CD14-positive monocyte (primary cell): ENCODE data around the gene ADAM22. TPM values are rescaled to one million over a fixed set of nuclear protein-coding genes. Genes with fewer than 3 reads are reported as not detected.

ENCODE experiments used
- DNase-seq, 3 donors: peaks; one replicate each; pipeline ENCODE4 v3.0.0-alpha.2; 2011 to 2022
- H2AFZ ChIP-seq: 2 replicates; pipeline ENCODE4 v1.6.0; 2012; ENCODE audit warnings: mild to moderate bottlenecking, low read depth, low read length, inconsistent platforms; ENCODE audit not compliant: insufficient read depth, poor library complexity, severe bottlenecking
- H3K27ac ChIP-seq, 2 donors: 1 replicate in 1 of 2; 2 replicates in 1 of 2; pipeline ENCODE4 v1.5.1; 2012 to 2013; ENCODE audit warnings: low read length in 2 of 2, control low read depth in 1 of 2, inconsistent platforms in 1 of 2, low read depth in 1 of 2, mild to moderate bottlenecking in 1 of 2
- H3K27me3 ChIP-seq, 2 donors: one replicate each; pipeline versions ENCODE4 v1.6.0 to v1.6.1; 2011 to 2013; ENCODE audit warnings: low read length in 2 of 2; ENCODE audit not compliant: control insufficient read depth in 2 of 2, insufficient read depth in 2 of 2
- H3K36me3 ChIP-seq, 2 donors: replicated peaks in 1 of 2; 1 replicate in 1 of 2; 2 replicates in 1 of 2; pipeline versions ENCODE4 v1.5.1 to v1.6.1; 2012 to 2013; ENCODE audit warnings: low read length in 2 of 2, control low read depth in 1 of 2, inconsistent platforms in 1 of 2, mild to moderate bottlenecking in 1 of 2; ENCODE audit not compliant: insufficient read depth in 2 of 2, control insufficient read depth in 1 of 2
- H3K4me1 ChIP-seq, 2 donors: 1 replicate in 1 of 2; 2 replicates in 1 of 2; pipeline versions ENCODE4 v1.5.1 to v1.6.1; 2012 to 2013; ENCODE audit warnings: low read length in 2 of 2, control low read depth in 1 of 2, inconsistent platforms in 1 of 2, mild to moderate bottlenecking in 1 of 2, moderate library complexity in 1 of 2; ENCODE audit not compliant: insufficient read depth in 2 of 2, control insufficient read depth in 1 of 2
- H3K4me2 ChIP-seq: replicated peaks from 2 replicates; pipeline ENCODE3; 2012; ENCODE audit warnings: low read length, moderate library complexity, mild to moderate bottlenecking; ENCODE audit not compliant: poor library complexity, severe bottlenecking; ENCODE audit errors: extremely low read depth
- H3K4me3 ChIP-seq, 3 experiments: fragments of 200-600 bp in 1 of 3; sonication (generic) in 1 of 3; replicated peaks in 1 of 3; 1 replicate in 2 of 3; 2 replicates in 1 of 3; pipeline ENCODE4 v1.5.1; 2011 to 2013; ENCODE audit warnings: low read length in 3 of 3, mild to moderate bottlenecking in 3 of 3, control low read depth in 2 of 3, low read depth in 2 of 3, inconsistent platforms in 1 of 3, moderate library complexity in 1 of 3
- H3K79me2 ChIP-seq: 2 replicates; pipeline ENCODE4 v1.6.0; 2012; ENCODE audit warnings: mild to moderate bottlenecking, control low read depth, inconsistent platforms, low read length, moderate library complexity; ENCODE audit not compliant: insufficient read depth
- H3K9ac ChIP-seq: 2 replicates; pipeline ENCODE4 v1.6.0; 2017; ENCODE audit warnings: low read length, mild to moderate bottlenecking; ENCODE audit not compliant: insufficient read depth, poor library complexity, severe bottlenecking
- H3K9me3 ChIP-seq, 2 donors: replicated peaks in 1 of 2; 1 replicate in 1 of 2; 2 replicates in 1 of 2; pipeline versions ENCODE4 v1.5.1 to v1.6.1; 2012 to 2013; ENCODE audit warnings: low read length in 2 of 2, control low read depth in 1 of 2; ENCODE audit not compliant: control insufficient read depth in 1 of 2, insufficient read depth in 1 of 2
- H4K20me1 ChIP-seq: 2 replicates; pipeline ENCODE4 v1.6.0; 2012; ENCODE audit warnings: mild to moderate bottlenecking, low read length, control low read depth, moderate library complexity; ENCODE audit not compliant: insufficient read depth
- H3K27ac Mint-ChIP-seq, 7 donors: one replicate each; pipeline ENCODE4 v1.8.0; 2020; ENCODE audit warnings: mild to moderate bottlenecking in 7 of 7, mixed read lengths in 7 of 7, moderate library complexity in 6 of 7, inconsistent platforms in 2 of 7
- H3K27me3 Mint-ChIP-seq, 3 donors: one replicate each; pipeline ENCODE4 v1.8.0; 2021 to 2022; ENCODE audit warnings: low read depth in 3 of 3, mild to moderate bottlenecking in 3 of 3, mixed read lengths in 3 of 3, moderate library complexity in 3 of 3, inconsistent platforms in 1 of 3
- H3K36me3 Mint-ChIP-seq, 2 donors: one replicate each; pipeline ENCODE4 v1.8.0; 2020; ENCODE audit warnings: mixed read lengths in 2 of 2, inconsistent platforms in 1 of 2, mild to moderate bottlenecking in 1 of 2
- H3K4me1 Mint-ChIP-seq: one replicate; pipeline ENCODE4 v1.8.0; 2020; ENCODE audit warnings: mild to moderate bottlenecking, mixed read lengths
- H3K4me3 Mint-ChIP-seq, 2 donors: one replicate each; pipeline ENCODE4 v1.8.0; 2020; ENCODE audit warnings: mild to moderate bottlenecking in 2 of 2, mixed read lengths in 2 of 2, moderate library complexity in 1 of 2
- H3K9me3 Mint-ChIP-seq, 7 donors: one replicate each; pipeline ENCODE4 v1.8.0; 2020 to 2022; ENCODE audit warnings: mixed read lengths in 7 of 7, mild to moderate bottlenecking in 6 of 7, moderate library complexity in 6 of 7, inconsistent platforms in 2 of 7
- CTCF ChIP-seq: fragments of 200-600 bp; IDR thresholded peaks from one replicate; pipeline ENCODE4 v1.8.0; 2022; ENCODE audit warnings: antibody characterized with exemption, mild to moderate bottlenecking
- WGBS: methylation state at CpG from one replicate; pipeline ENCODE4 v1.1.5; 2013; ENCODE audit warnings: missing lambda C conversion rate; ENCODE audit not compliant: insufficient coverage; 5-methylcytosine and 5-hydroxymethylcytosine counted together
- intact Hi-C, 2 donors: fragments of 100-400 bp; cut with micrococcal nuclease; formaldehyde crosslinking; loops; one replicate each; pipeline versions ENCODE4 v1.15.0 to v1.15.1; 2023
- polyA plus RNA-seq, 3 donors: library from polyadenylated mRNA; depleted of rRNA in 1 of 3; unstranded in 2 of 3; stranded (reverse) in 1 of 3; fragments of 300-500 nt in 2 of 3; fragments of >200 nt in 1 of 3; fragmentation: Illumina TruSeq in 2 of 3; gene quantifications; 1 replicate in 2 of 3; 2 replicates in 1 of 3; pipeline ENCODE4 v1.2.3, GENCODE V29; 2012 to 2021

The ADAM22 gene
- polyA plus RNA-seq, 3 donors: 0.01 to 0.17 TPM; not detected in 1

GRCh38 chr7:88172842-88173241 is 238.8 kb downstream of the ADAM22 start:
- Histone ChIP-seq H3K27me3 (no peaks in the 10 kb centered on the region), H3K4me3 (no peak overlapping the region), H3K36me3 (no peaks in the 10 kb centered on the region), H3K4me1 (no peaks in the 10 kb centered on the region), H3K4me2 (no peak overlapping the region), H3K9me3 (no peaks in the 10 kb centered on the region), H2AFZ (no peak overlapping the region), H3K9ac (no peak overlapping the region), H3K27ac (no peak overlapping the region), H4K20me1 (no peaks in the 10 kb centered on the region), H3K79me2 (no peaks in the 10 kb centered on the region)
- no peak for DNase-seq
- Mint-ChIP-seq H3K4me1 (no peaks in the 10 kb centered on the region), H3K36me3 (no peaks in the 10 kb centered on the region), H3K9me3 (no peaks in the 10 kb centered on the region), H3K27me3 (no peaks in the 10 kb centered on the region), H3K4me3 (no peak overlapping the region), H3K27ac (no peak overlapping the region)
- intact Hi-C loops: no loop called here
- no CpG with 5 or more reads among the region's 4 CpGs for WGBS
- no peak for TF ChIP-seq CTCF

DNA sequence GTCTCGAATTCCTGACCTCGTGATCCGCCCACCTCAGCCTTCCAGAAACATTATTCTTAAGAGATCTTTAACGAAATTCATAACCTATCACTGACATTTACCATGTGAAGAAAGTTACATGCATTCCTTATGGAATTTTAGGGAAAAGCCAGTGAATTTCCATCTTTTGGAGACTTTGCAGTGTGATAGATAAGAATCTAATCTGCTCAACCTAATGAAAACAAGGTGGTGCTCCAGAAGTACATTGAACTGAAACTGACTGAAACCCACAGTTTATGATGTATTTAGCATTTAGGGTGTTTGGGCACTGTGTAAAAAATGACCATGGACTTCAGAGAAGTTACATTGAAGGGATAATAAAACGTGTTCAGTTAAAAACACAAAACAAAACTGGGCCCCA is 242.1 kb downstream of the ADAM22 start:
- H3K27ac ChIP-seq: no peak overlapping the region
- no peak overlapping the region for H3K4me2 ChIP-seq
- no peak overlapping the region for H2AFZ ChIP-seq
- no peaks in the 10 kb centered on the region for H3K9me3 ChIP-seq
- Mint-ChIP-seq H3K9me3 (no peaks in the 10 kb centered on the region), H3K4me3 (no peak overlapping the region), H3K27me3 (no peaks in the 10 kb centered on the region), H3K4me1 (no peaks in the 10 kb centered on the region), H3K27ac (no peak overlapping the region), H3K36me3 (no peaks in the 10 kb centered on the region)
- no peak overlapping the region for H3K9ac ChIP-seq
- H3K79me2 ChIP-seq: no peaks in the 10 kb centered on the region
- H3K27me3 ChIP-seq: no peaks in the 10 kb centered on the region
- no peak overlapping the region for H3K4me3 ChIP-seq
- no CpG with 5 or more reads among the region's 5 CpGs for WGBS
- no peaks in the 10 kb centered on the region for H3K36me3 ChIP-seq
- intact Hi-C loops: no loop called here
- no peaks in the 10 kb centered on the region for H4K20me1 ChIP-seq
- DNase-seq: no peak
- no peaks in the 10 kb centered on the region for H3K4me1 ChIP-seq
- TF ChIP-seq CTCF: no peak
